Measurements from ENCODE around the gene FMO4.

Gene FMO4, protein sequence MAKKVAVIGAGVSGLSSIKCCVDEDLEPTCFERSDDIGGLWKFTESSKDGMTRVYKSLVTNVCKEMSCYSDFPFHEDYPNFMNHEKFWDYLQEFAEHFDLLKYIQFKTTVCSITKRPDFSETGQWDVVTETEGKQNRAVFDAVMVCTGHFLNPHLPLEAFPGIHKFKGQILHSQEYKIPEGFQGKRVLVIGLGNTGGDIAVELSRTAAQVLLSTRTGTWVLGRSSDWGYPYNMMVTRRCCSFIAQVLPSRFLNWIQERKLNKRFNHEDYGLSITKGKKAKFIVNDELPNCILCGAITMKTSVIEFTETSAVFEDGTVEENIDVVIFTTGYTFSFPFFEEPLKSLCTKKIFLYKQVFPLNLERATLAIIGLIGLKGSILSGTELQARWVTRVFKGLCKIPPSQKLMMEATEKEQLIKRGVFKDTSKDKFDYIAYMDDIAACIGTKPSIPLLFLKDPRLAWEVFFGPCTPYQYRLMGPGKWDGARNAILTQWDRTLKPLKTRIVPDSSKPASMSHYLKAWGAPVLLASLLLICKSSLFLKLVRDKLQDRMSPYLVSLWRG

GRCh38 chr1:171313835-171314320 lies at the start of gene FMO4:
Gene FMO4 (plus strand): TSS chr1:171314183. CDS start chr1:171319826, 5,643 bp downstream.
- TF ChIP-seq, protein P1, sequence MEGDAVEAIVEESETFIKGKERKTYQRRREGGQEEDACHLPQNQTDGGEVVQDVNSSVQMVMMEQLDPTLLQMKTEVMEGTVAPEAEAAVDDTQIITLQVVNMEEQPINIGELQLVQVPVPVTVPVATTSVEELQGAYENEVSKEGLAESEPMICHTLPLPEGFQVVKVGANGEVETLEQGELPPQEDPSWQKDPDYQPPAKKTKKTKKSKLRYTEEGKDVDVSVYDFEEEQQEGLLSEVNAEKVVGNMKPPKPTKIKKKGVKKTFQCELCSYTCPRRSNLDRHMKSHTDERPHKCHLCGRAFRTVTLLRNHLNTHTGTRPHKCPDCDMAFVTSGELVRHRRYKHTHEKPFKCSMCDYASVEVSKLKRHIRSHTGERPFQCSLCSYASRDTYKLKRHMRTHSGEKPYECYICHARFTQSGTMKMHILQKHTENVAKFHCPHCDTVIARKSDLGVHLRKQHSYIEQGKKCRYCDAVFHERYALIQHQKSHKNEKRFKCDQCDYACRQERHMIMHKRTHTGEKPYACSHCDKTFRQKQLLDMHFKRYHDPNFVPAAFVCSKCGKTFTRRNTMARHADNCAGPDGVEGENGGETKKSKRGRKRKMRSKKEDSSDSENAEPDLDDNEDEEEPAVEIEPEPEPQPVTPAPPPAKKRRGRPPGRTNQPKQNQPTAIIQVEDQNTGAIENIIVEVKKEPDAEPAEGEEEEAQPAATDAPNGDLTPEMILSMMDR (conservative IDR thresholded peaks at IDR 0.05; ENCODE audit: control insufficient read depth, insufficient read depth, low read depth, low read length) = peak; percentile 85
- H3K4me3 ChIP-seq (ENCODE audit: control insufficient read depth, low read depth, low read length) = peak within 1 kb of the TSS; percentile 1
- DNase-seq (ENCODE audit: low read depth) = peak; percentile 100

GRCh38 chr1:171265686-171266085 lies 48.3 kb upstream of the FMO4 start:
- DNase-seq (ENCODE audit: low read depth) = no peak
- H3K4me3 ChIP-seq (ENCODE audit: control insufficient read depth, low read depth, low read length) = no peak overlapping the region
- TF ChIP-seq, protein P1 (conservative IDR thresholded peaks at IDR 0.05; ENCODE audit: control insufficient read depth, insufficient read depth, low read depth, low read length) = no peak

DNA sequence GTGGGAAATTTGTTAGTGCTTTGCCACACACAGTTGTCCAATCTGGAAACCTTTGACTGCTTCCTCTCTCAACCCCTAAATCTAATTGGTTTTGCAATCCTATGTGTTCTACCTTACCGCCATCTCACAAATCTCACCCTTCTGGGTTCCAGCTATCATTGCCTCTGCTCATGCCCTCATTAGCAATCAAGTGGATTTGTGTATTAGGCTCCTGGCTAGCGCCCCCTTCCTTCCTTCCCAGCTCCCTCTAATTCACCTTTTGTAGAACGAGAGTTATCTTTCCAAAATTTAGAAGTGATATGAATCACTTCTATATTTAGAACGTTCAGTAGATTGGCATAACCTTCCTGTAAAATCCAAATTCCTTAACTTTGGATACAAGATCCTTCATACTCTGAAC lies 47.1 kb upstream of the FMO4 start:
- TF ChIP-seq, protein P1 (conservative IDR thresholded peaks at IDR 0.05; ENCODE audit: control insufficient read depth, insufficient read depth, low read depth, low read length) = no peak

GRCh38 chr1:171267391-171267790 lies 46.6 kb upstream of the FMO4 start:
- TF ChIP-seq, protein P1 (conservative IDR thresholded peaks at IDR 0.05; ENCODE audit: control insufficient read depth, insufficient read depth, low read depth, low read length) = no peak
- peak; percentile 85 for DNase-seq (ENCODE audit: low read depth)
- no peak overlapping the region for H3K4me3 ChIP-seq (ENCODE audit: control insufficient read depth, low read depth, low read length)

More for the DNA sequence above, 47.1 kb upstream of the FMO4 start:
- no peak for DNase-seq (ENCODE audit: low read depth)
- H3K4me3 ChIP-seq (ENCODE audit: control insufficient read depth, low read depth, low read length) = no peak overlapping the region

- TF ChIP-seq, protein P1 (conservative IDR thresholded peaks at IDR 0.05; ENCODE audit: control insufficient read depth, insufficient read depth, low read depth, low read length) = no peak
- DNase-seq (ENCODE audit: low read depth) = no peak
- H3K4me3 ChIP-seq (ENCODE audit: control insufficient read depth, low read depth, low read length) = no peak overlapping the region
Observed at GRCh38 chr1:171270806-171271205, 43.2 kb upstream of the FMO4 start.

DNA sequence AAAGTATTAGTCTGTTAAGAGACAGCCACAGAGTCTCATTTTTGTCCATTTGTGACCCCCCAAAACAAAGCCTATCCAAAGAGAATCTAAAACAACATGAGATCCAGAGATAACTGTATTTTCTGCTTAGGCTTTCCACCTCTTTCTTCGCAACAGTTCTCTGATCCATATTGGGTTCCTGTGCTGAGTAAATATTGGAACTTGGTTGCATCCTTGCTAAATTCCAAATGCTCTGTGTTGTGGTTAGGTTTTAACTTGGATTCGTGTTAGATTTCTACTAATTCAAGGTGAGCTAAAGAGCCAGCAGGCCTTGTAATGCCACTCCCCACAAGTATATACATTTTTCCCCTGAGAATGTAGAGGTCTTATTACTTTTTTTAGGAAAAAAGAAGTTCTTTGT lies 36.4 kb upstream of the FMO4 start:
- H3K4me3 ChIP-seq (ENCODE audit: control insufficient read depth, low read depth, low read length) = no peak overlapping the region
- no peak for DNase-seq (ENCODE audit: low read depth)
- TF ChIP-seq, protein P1 (conservative IDR thresholded peaks at IDR 0.05; ENCODE audit: control insufficient read depth, insufficient read depth, low read depth, low read length) = no peak

All from fibroblast of mammary gland (primary cell).